Memory B cell (primary cell): ENCODE data around the gene LOXHD1.

Source experiments
- ATAC-seq: fragments of 150-1000 bp; cut with Tn5 transposase; 2 replicates; pipeline ENCODE4 v1.10.0; 2021; ENCODE audit warnings: low read depth, mild to moderate bottlenecking, moderate library complexity
- DNase-seq, 2 donors: peaks; one replicate each; pipeline ENCODE4 v3.0.0; 2022; ENCODE audit warnings: low spot score in 2 of 2
- H3K27ac Mint-ChIP-seq: one replicate; pipeline ENCODE4 v1.8.0; 2022; ENCODE audit warnings: mild to moderate bottlenecking, moderate library complexity, mixed read lengths
- H3K27me3 Mint-ChIP-seq: one replicate; pipeline ENCODE4 v1.8.0; 2022; ENCODE audit warnings: mixed read lengths
- H3K36me3 Mint-ChIP-seq: one replicate; pipeline ENCODE4 v1.8.0; 2022; ENCODE audit warnings: mild to moderate bottlenecking, mixed read lengths
- H3K4me1 Mint-ChIP-seq: one replicate; pipeline ENCODE4 v1.8.0; 2022; ENCODE audit warnings: mixed read lengths
- H3K4me3 Mint-ChIP-seq: one replicate; pipeline ENCODE4 v1.8.0; 2022; ENCODE audit warnings: mild to moderate bottlenecking, moderate library complexity, mixed read lengths
- H3K9me3 Mint-ChIP-seq: one replicate; pipeline ENCODE4 v1.8.0; 2022; ENCODE audit warnings: mixed read lengths

The LOXHD1 gene, protein sequence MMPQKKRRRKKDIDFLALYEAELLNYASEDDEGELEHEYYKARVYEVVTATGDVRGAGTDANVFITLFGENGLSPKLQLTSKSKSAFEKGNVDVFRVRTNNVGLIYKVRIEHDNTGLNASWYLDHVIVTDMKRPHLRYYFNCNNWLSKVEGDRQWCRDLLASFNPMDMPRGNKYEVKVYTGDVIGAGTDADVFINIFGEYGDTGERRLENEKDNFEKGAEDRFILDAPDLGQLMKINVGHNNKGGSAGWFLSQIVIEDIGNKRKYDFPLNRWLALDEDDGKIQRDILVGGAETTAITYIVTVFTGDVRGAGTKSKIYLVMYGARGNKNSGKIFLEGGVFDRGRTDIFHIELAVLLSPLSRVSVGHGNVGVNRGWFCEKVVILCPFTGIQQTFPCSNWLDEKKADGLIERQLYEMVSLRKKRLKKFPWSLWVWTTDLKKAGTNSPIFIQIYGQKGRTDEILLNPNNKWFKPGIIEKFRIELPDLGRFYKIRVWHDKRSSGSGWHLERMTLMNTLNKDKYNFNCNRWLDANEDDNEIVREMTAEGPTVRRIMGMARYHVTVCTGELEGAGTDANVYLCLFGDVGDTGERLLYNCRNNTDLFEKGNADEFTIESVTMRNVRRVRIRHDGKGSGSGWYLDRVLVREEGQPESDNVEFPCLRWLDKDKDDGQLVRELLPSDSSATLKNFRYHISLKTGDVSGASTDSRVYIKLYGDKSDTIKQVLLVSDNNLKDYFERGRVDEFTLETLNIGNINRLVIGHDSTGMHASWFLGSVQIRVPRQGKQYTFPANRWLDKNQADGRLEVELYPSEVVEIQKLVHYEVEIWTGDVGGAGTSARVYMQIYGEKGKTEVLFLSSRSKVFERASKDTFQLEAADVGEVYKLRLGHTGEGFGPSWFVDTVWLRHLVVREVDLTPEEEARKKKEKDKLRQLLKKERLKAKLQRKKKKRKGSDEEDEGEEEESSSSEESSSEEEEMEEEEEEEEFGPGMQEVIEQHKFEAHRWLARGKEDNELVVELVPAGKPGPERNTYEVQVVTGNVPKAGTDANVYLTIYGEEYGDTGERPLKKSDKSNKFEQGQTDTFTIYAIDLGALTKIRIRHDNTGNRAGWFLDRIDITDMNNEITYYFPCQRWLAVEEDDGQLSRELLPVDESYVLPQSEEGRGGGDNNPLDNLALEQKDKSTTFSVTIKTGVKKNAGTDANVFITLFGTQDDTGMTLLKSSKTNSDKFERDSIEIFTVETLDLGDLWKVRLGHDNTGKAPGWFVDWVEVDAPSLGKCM (N-terminal part only)

DNA sequence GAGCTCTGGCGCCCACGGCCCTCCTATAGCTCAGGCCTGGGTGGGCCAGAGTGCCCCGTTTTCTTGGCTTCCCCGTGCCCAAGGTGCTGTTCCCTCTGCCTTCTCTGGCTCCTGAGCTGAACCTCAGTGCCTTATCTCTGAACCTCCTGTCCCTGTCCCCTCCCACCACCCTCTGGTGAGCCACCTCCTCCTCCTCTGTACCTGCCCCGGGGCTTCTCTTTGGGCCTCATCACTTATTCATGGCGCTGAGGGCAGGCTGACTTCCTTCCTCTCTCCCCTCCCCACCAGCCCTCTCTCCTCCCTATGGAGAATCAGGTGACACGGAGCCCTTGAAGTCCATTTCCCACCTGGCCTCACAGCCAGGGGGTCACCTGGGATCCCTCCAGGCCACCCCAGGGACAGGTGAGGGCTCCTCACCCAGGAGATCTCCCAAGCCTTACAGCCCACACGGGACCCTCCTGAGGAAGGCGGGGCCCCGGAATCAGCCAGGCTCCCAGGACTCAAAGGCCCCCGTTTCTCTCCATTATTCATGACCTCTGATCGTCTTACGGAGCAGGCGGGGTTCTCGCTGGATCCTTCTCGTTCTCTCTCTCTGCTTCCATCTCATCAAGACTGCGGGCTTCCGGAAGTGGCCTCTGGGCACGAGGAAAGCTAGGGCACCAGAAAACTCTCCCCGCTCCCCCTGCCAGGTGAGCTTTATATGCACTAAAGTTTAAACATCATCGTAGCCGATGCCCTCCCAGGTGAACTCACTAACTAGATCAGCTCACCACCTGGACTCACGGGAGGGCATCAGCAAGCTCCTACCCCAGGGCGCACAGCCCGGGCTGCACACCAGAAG, at the start of gene LOXHD1:
LOXHD1 (minus strand) TSS at position 106 of the 841 bp plus-strand sequence. CDS start 187 bp downstream, outside the sequence.
- Mint-ChIP-seq H3K9me3 (no peaks in the 10 kb centered on the region), H3K36me3 (no peaks in the 10 kb centered on the region), H3K4me3 (no peak within 1 kb of the TSS), H3K27ac (no peak within 1 kb of the TSS), H3K4me1 (no peaks in the 10 kb centered on the region), H3K27me3 (peaks cover 2% of the 10 kb centered on the region)
- no peak for ATAC-seq
- DNase-seq: no peak

DNA sequence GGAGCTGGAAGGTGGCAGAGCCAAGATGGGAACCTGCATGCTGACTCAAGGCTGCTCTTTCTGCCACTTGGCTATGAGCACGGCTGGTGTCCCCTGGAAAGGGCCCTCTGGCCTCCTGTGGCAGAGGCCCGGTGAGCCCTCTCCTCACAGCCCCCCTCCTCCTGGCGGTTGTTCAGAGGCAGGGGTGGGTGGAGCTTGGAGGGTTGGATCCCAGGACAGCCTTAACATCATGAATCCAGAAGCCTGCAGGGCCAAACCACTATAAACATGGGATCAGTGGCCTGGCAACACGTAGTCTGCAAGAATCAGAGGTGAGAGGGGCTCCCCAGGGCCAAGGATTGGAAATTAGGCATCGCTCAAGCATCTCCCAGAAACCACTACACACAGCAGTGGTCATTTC, 48.5 kb upstream of the LOXHD1 start:
- H3K4me3 Mint-ChIP-seq: no peak overlapping the region
- DNase-seq (no peak), ATAC-seq (no peak)
- H3K27ac Mint-ChIP-seq: no peak overlapping the region
- no peaks in the 10 kb centered on the region for H3K36me3 Mint-ChIP-seq
- no peaks in the 10 kb centered on the region for H3K4me1 Mint-ChIP-seq
- no peaks in the 10 kb centered on the region for H3K9me3 Mint-ChIP-seq
- H3K27me3 Mint-ChIP-seq: peaks cover 5% of the 10 kb centered on the region

DNA sequence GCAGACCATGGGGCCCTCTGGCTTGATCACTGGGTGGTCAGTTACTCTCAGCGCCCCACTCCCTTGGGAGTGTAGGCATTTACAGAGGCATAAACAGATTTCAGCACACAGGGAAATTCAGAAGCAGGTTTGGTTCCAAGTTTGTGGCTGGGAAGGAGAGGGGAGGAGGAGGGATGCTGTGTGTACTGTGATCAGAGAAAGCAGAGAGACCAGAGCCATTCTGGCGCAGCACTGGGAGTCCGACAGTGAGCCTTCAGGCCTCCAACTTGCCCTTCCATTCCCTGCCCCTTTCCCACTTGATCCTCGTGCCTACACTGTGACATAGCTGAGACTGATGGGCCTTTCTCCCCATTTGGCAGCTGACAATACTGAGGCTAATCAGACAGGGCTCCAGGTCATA, 47.8 kb upstream of the LOXHD1 start:
- no peak overlapping the region for H3K4me3 Mint-ChIP-seq
- no peaks in the 10 kb centered on the region for H3K9me3 Mint-ChIP-seq
- peaks cover 5% of the 10 kb centered on the region for H3K27me3 Mint-ChIP-seq
- no peaks in the 10 kb centered on the region for H3K36me3 Mint-ChIP-seq
- no peak for DNase-seq
- no peak overlapping the region for H3K27ac Mint-ChIP-seq
- ATAC-seq: no peak
- H3K4me1 Mint-ChIP-seq: no peaks in the 10 kb centered on the region

DNA sequence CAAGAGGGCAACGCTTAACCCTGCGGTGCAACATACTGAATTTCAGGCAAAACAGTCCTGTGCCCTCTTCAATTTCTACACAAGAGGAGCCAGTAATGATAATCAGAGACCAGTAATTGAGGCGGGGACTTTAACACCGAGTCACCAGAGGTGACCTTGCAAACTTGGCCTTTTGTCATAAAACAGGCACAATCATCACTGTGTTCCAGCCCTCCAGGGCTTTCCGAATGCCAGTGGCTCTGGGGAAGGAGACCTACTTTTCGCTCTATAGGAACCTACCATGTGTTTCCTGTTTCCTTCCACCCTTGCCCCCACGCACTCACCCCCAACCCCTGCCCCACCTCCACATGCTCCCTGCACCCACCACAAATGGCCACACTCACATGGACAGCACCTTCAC, 47.2 kb upstream of the LOXHD1 start:
- Mint-ChIP-seq H3K4me3 (no peak overlapping the region), H3K27ac (no peak overlapping the region), H3K4me1 (no peaks in the 10 kb centered on the region), H3K27me3 (peaks cover 5% of the 10 kb centered on the region), H3K9me3 (no peaks in the 10 kb centered on the region), H3K36me3 (no peaks in the 10 kb centered on the region)
- no peak for DNase-seq
- no peak for ATAC-seq

DNA sequence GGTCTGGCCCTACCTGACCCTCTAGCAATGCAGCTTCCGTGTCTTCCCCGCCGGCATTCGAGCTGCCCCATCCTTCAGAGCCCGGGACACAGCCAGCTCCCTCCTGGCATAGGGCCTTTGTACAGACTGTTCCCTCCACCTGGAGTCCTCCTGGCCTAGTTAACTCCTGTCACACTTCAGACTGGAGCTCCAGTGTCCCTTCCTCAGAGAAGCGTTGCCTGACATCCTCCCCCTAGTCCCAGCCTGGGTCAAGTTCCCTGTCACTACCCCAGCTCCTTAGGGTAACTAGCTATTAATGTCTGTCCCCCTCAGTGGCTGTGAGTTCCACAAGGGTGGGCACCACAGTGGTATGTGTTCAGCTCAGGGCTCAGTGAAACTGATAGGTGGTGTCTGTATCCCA, 45.5 kb upstream of the LOXHD1 start:
- peaks cover 5% of the 10 kb centered on the region for H3K9me3 Mint-ChIP-seq

DNA sequence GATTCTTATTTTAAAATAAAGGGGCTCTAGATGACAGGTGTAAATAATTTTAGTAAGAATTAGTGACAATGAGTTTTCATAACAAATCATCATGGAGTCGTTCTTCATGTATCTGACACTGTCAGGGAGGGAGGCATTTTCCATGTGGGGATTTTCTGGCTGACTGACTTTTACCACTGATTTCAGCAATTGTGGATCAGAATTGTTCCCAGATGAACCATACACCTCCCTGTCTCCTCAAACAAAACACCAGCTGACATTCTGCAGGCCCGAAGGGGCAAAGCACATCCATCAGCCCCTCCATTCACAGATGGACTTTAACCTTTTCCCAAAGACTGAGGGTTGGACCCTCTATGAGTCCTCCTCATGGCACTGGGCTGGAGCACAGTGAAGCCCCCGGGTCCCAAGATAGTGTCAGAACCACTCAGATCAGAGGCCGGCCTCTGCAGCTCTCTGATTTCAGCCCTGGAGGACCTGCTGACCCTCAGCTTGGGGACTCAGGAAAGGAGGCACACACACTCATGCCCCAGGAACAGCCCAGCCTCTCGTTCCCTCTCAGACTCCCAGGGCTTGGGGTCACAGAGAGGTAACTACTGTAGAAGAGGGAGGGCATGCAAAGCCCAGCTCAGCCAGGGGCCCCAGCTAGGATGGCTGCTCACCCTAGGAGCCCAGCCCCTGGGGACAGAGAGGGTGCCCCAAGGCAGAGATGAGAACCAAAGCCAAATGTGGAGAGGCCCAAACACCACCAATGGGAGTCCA, 43.2 kb upstream of the LOXHD1 start:
- no peak for ATAC-seq
- no peak for DNase-seq
- peaks cover 5% of the 10 kb centered on the region for H3K9me3 Mint-ChIP-seq
- no peaks in the 10 kb centered on the region for H3K36me3 Mint-ChIP-seq
- no peaks in the 10 kb centered on the region for H3K4me1 Mint-ChIP-seq
- peaks cover 9% of the 10 kb centered on the region for H3K27me3 Mint-ChIP-seq
- no peak overlapping the region for H3K4me3 Mint-ChIP-seq
- H3K27ac Mint-ChIP-seq: no peak overlapping the region

More for the DNA sequence above, 45.5 kb upstream of the LOXHD1 start:
- no peaks in the 10 kb centered on the region for H3K4me1 Mint-ChIP-seq
- H3K4me3 Mint-ChIP-seq: no peak overlapping the region
- DNase-seq (no peak), ATAC-seq (no peak)
- H3K36me3 Mint-ChIP-seq: no peaks in the 10 kb centered on the region
- H3K27ac Mint-ChIP-seq: no peak overlapping the region
- H3K27me3 Mint-ChIP-seq: peaks cover 9% of the 10 kb centered on the region

DNA sequence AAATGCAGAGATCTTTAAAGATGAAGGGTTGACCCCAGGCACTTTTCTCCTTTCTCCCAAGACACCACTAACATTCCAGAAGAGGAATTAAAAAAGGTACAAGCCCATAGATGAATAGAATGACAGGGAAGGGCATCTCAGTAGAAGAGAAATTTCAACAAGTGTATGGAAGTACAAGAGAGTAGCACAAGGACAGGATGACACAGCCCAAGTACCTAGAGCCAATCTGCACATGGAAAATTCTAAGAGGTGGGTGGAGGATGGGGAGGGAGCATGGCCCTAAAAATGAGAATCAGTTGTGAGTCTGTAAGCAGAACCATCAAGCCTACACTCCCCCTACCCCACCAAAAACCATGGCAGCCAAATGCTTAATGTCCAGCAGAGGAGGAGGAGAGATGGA, 39.7 kb upstream of the LOXHD1 start:
- Mint-ChIP-seq H3K4me1 (no peaks in the 10 kb centered on the region), H3K9me3 (peaks cover 5% of the 10 kb centered on the region), H3K27me3 (peaks cover 15% of the 10 kb centered on the region), H3K4me3 (no peak overlapping the region), H3K27ac (no peak overlapping the region), H3K36me3 (no peaks in the 10 kb centered on the region)
- DNase-seq: no peak
- ATAC-seq: no peak

DNA sequence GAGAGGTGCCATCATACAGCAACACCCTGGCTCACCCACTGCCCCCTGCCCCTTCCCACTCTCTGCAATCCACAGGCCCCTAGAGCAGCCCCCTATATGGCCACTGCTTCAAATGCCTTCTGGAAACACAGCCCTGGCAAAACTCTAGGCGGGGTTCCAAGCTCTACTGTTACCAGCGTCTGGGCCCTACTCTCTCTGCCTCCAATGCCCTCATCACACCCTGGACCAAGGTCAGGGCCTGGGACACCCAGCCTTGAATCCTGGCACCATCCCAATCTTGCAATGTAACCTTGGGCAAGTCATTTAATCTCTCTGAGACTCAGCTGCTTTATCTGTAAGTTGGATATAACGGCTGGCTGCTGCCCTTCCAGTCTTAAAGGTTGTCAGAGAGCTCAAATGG, 39.2 kb upstream of the LOXHD1 start:
- Mint-ChIP-seq H3K27ac (no peak overlapping the region), H3K4me3 (no peak overlapping the region), H3K36me3 (no peaks in the 10 kb centered on the region), H3K9me3 (peaks cover 5% of the 10 kb centered on the region), H3K4me1 (no peaks in the 10 kb centered on the region), H3K27me3 (peaks cover 15% of the 10 kb centered on the region)
- ATAC-seq (no peak), DNase-seq (no peak)

DNA sequence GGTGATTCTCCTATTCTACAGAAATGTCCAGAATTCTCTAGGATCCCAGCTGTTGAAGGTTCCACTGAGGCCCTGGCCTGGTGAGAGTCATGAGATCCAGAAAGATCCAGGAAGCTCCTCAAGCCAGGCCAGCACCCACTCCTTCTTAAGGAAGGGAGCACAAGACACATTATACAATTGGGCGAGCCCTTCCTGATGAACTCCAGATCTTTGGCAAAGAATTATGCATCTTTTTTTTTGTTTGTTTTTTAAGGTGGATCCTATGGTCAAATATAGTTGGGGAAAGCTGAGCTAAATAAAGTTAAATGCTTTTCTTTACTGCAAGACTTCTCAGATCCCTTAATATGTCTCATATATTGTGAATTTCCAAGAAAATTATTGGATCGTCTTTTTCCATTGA, 37.0 kb upstream of the LOXHD1 start:
- ATAC-seq (no peak), DNase-seq (no peak)
- H3K27me3 Mint-ChIP-seq: peaks cover 15% of the 10 kb centered on the region
- H3K4me3 Mint-ChIP-seq: no peak overlapping the region
- H3K36me3 Mint-ChIP-seq: no peaks in the 10 kb centered on the region
- H3K4me1 Mint-ChIP-seq: no peaks in the 10 kb centered on the region
- peaks cover 5% of the 10 kb centered on the region for H3K9me3 Mint-ChIP-seq
- no peak overlapping the region for H3K27ac Mint-ChIP-seq

DNA sequence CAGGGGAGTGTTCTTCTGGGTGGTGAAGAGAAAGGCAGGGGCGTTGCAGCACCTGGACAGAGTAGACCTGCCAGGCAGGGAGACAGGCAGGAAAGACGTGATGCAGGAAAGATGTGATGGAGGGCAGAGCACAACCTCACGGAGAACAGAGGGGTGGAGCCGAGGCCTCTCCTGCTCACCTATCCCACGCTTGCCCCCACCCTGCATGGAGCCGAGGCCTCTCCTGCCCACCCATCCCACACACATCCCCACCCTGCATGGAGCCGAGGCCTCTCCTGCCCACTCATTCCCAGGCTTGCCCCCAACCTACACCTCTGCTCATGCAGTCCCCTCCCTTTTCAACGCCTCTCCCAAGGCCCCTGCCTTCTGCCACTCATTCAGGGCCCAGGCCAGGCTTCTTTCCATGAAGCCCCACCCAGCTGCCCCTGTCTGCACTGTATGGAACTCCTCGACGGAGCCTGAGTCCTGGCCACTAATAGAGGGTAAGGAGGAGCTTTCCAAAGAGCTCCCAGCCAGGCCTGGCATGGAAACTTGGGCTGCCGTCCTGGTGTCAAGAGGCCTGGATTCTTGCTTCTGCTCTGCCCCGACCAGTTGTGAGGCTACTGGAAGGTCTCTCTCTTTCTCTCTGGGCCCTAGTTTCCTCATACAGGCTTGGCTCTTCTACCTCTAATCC, 32.0 kb upstream of the LOXHD1 start:
- Mint-ChIP-seq H3K36me3 (no peaks in the 10 kb centered on the region), H3K4me1 (no peaks in the 10 kb centered on the region), H3K4me3 (no peak overlapping the region), H3K27me3 (peaks cover 11% of the 10 kb centered on the region), H3K27ac (no peak overlapping the region), H3K9me3 (no peaks in the 10 kb centered on the region)
- DNase-seq: no peak
- ATAC-seq: no peak

DNA sequence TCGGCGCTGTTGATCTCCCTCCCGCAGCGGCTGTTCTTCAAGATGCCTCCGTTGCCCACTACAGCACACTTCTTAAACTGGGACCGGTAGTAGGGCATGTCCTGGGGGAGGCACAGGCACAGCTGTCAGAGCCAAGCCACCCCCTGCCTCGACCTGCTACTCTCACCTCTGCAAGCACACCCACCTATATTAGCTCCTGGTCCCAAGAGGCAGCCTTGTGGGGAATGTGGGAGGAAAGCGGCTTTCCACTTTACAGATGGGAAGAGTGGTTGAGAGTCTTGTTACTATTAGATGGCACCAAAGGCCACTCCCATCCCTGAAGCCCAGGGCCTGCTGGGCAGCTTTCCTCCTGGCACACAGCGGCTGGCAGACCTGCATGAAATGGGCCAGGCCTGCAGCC, 29.2 kb upstream of the LOXHD1 start:
- no peaks in the 10 kb centered on the region for H3K4me1 Mint-ChIP-seq
- peaks cover 3% of the 10 kb centered on the region for H3K27me3 Mint-ChIP-seq
- no peak overlapping the region for H3K4me3 Mint-ChIP-seq
- no peaks in the 10 kb centered on the region for H3K9me3 Mint-ChIP-seq
- ATAC-seq: no peak
- DNase-seq: no peak
- H3K36me3 Mint-ChIP-seq: no peaks in the 10 kb centered on the region
- no peak overlapping the region for H3K27ac Mint-ChIP-seq

DNA sequence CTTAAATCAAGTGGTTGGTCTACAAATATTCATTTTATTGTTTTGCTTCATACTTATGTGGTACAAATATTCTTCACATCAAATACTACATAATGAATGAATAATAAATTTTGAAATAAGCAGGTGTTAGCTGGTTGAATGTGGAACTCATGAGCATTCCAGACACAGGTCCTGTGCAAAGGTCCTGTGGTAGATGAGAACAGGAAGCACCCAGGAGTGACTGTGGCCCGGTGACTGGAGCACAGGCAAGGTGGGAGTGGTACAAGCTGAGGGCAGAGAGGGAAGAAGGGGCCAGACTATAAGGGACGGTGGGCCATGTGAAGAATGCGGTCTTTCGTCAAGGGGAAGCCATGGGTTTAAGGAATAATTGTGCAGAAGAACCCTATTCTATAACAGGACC, 26.2 kb upstream of the LOXHD1 start:
- ATAC-seq (no peak), DNase-seq (no peak)
- no peaks in the 10 kb centered on the region for H3K9me3 Mint-ChIP-seq
- no peak overlapping the region for H3K4me3 Mint-ChIP-seq
- H3K4me1 Mint-ChIP-seq: no peaks in the 10 kb centered on the region
- H3K36me3 Mint-ChIP-seq: no peaks in the 10 kb centered on the region
- H3K27ac Mint-ChIP-seq: no peak overlapping the region
- H3K27me3 Mint-ChIP-seq: peaks cover 7% of the 10 kb centered on the region
